Stimulated activated CD4-positive, alpha-beta T cell treated with anti-CD3 and anti-CD28 coated beads, Interleukin-12 subunit alpha, Interleukin-12 subunit beta, amount 100 ng/mL, for 24 hours (primary cell): Measurements from ENCODE around the gene UTP25.

Experiments
- DNase-seq, 2 experiments: peaks; one replicate each; pipeline ENCODE4 v3.0.0-alpha.2; 2020; ENCODE audit warnings: low read depth in 2 of 2

Gene UTP25

GRCh38 chr1:209805875-209806760, 21.7 kb upstream of the UTP25 start, which contains the start of gene IRF6:
Gene IRF6 (minus strand): TSS chr1:209806142. CDS start chr1:209801413, 4,729 bp downstream.
- DNase-seq: peak in 1 of 2 experiments; percentile 45

- DNase-seq: no peak
Measured at GRCh38 chr1:209807509-209807908, 20.3 kb upstream of the UTP25 start.

DNA sequence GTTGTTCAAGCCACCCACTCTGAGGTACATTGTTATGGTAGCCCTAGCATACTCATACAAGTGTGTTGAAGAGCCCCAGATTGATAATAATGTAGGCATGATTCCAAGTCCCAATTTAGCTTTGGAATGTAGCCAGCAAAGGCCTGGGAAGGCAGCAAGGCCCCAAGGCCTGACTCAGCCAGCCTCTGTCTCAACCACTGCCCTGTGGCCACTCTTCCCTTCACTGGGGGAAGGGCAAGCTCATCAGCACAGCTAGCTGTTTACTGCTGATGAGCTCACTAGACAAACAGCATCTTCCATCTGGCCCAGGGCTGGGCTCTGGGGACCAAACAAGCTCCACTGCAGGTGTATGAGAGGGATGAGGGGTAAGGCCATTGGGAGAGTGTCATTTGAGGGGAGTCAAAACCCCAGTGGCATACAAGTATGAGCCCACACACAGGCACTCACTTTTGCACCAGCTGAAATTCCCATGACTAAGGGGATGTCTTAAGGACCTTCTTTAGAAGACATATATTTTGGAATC, 19.7 kb upstream of the UTP25 start:
- no peak for DNase-seq

GRCh38 chr1:209809611-209810010, 18.2 kb upstream of the UTP25 start:
- no peak for DNase-seq

GRCh38 chr1:209810783-209811182, 17.0 kb upstream of the UTP25 start:
- no peak for DNase-seq

GRCh38 chr1:209813902-209814301, 13.9 kb upstream of the UTP25 start:
- DNase-seq: no peak

GRCh38 chr1:209815490-209815889, 12.3 kb upstream of the UTP25 start:
- DNase-seq: no peak

DNA sequence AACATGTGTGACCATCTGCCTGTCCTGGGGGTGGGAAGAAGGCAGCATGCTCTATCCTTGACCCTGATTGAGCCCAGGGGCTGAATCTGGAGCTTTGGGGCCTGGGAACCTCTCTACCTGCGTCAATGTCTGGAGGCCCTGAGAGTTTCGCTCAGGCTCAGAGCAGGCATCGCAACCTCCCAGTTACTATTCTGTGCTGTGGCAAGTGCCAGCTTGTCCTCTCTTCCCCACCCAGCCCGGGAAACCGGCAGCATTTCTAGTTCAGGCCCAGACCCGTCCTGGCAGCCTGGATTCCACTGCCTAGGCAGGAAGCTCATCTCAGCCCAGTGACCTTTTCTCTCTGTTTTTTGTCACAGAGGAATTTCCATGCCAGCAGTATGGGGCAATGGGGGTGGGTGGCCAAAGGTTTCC, 11.8 kb upstream of the UTP25 start:
- DNase-seq: no peak

DNA sequence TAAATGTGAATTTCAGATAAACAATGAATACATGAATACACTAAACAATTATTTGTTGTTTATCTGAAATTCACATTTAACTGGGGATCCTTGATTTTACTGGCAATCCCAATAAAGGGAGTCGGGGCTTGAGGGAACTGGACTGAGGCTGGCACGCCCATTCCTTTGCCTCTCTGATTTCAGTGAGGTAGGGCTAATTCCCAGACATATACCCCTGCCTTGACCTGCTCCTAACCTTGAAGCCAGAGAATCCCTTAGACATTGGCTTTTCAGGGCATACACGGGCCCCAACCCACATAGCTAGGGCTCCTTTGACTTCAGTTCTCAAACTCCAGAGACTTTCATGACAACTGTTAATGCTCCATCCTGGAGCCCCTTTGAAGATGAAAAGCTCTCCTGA, 10.8 kb upstream of the UTP25 start:
- DNase-seq: no peak

DNA sequence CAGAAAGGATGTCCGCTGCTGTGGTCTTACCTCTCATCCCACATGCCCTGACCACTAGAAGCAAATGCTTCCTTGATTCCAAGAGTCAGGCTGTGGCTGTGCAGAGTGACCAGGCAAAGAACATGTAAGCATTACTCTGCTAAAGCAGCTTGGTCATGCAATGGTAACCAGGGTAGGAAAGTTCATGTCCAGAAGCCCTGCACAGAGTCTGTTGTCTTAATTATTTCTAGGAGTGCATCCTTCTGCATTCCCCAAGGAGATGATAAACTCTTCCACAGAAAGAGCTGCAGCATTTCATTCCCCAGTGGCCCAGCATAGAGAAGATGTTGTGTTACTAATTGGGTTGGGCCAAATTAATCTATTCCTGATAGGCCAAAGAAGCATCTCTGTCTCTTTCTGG, 10.1 kb upstream of the UTP25 start:
- DNase-seq: no peak

DNA sequence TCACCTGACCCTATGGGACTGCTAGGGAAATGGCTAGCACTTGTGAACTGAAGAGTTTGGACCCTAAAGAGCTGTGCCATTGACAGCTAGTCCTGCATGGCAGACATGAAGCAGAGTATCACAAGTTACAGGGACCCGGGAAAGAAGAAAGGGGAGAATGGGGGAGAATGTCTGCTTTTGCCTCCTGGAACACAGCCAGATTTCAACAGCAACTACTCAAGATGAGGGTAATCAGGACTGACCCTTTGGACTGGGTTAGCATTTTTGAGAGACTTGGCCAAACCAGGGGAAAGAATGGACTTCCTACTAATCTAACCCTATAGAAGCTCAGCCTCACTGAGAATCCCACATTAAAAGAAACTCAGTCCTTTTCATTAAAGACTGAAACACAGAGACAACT, 8.7 kb upstream of the UTP25 start:
- DNase-seq: no peak

GRCh38 chr1:209820986-209821385, 6.8 kb upstream of the UTP25 start:
- DNase-seq: no peak

DNA sequence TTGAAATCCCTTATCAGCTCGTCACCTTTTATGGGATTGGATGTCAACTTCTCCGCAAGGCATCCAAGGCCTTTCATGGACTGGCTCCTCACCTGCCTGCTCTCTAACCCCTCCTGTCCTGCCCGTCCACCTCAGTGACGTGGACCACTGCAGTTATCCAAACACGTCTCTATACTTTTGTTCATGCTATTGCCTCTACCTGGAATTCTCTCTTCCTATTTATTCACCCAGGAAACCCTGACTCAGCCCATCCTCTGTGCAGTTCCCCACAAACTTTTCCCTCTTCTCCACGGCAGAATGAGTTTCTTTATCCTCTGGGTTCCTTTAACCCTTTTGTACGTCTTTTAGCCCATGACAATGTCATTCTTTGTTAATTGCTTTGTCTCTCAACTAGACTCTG, 5.1 kb upstream of the UTP25 start:
- DNase-seq: no peak

DNA sequence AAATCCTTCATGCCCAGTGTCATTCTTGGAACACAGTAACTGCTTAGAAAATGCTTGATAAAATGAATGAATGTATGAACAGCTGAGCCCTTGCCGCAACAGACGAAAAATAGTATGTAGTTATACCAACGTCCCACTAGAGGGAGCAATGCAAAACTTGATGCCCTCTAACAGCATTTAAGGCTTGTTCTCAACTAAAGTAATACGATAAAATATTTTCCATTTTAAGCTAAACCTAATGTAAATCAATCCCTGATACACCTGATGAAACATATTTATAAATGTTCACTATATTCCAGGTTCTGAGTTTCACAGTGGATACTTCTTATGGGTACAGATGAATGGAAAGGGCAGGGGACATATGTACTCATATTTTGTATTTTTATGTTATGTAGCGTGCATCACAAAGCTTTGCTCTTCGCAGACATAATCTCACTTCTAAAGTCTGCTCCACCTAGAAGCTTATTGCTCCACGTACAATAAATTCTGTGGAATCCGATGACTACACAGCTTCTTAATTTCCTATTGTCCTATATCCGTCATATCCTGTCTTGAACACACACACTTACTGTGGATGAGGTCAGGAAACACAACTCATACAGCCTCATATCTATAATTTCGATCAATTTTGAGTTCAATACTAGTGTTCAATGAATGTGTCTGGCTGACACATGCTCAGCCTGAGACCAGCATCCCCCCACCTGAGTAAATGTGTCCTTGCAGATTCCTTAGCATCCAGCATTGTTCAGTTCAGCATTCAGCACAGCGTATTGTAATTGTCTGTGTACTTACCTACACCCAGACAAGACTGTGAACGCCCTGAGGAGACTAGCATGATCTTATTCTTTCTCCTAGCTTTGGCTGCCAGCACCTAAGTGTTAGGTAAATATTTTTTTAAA, 4.4 kb upstream of the UTP25 start:
- DNase-seq: no peak

DNA sequence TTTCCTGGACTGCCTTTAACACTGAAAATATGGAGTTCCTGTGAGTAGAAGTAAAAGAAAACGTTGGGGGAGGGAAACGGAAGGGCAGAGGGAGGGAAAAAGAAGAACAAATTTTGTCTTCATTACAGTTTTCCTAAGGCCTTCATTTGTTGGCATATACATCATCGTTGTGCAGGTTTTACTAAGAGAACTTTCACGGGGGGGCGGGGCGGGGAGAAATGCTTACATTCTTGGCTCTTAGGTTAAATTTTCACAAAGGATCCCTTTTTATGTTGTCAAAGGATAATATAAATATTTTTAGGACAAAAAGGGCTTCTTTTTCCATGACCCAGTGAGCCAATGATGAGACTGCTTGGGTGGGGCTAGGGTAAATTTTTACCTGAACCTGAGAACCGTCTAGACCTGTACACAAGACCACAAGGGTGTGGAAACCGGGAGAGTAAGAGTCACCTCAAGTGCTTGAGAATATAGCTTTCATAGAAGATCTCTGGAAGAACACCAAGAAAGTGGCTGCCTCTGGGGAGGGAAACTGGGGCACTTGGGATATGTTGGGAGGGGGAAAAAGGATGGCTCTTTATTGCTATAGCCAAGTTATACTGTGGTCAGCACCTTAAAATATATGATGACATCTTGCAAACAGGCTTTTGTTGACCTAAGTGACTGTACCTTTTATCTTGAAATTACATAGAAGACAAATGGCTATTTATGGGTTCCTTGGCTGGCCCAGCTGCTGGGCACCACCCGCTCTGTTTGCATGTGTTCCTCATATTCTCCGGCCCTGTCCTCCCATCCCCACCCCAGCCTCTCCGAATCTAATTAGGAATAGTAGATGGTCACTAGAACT, 2.0 kb upstream of the UTP25 start:
- no peak for DNase-seq

- no peak for DNase-seq
Measured at GRCh38 chr1:209829716-209830115, 1.9 kb downstream of the UTP25 start.

DNA sequence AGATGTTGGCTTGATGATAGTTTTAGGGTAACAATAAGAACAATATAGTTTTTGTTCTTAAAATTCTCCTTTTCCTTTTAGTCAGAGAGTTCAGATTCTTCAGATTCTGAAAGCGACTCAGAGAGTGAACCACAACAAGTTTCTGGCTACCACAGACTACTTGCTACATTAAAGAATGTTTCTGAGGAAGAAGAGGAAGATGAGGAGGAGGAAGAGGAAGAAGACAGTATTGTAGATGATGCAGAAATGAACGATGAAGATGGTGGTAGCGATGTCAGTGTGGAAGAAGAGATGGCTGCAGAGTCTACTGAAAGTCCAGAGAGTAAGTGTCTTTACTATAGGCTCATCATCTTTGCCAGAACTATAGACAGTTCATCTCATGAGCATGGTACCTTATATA, 3.0 kb downstream of the UTP25 start:
- DNase-seq: no peak

- DNase-seq: no peak
Measured at GRCh38 chr1:209831615-209832014, 3.8 kb downstream of the UTP25 start.

GRCh38 chr1:209835782-209836298, 8.1 kb downstream of the UTP25 start:
- DNase-seq: peak in 1 of 2 experiments; percentile 32

DNA sequence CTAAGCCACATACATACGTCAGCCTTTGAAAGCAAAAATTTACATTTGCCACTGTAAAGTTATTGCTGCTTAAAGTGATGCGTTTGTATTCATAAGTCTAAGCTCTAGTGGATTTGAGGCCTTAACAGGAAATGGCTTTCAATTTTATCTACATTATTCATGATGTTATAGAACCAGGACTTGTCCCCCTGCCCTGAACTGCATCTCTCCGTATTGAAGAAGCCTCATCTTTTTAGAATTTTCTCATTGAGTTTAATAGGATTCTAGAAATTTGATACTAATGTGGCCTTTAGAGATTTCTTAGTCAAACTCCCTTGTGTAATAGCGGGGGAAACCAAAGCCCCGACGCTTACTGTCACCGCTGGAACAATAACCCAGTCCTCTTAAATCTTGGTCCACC, 9.9 kb downstream of the UTP25 start:
- DNase-seq: no peak

- no peak for DNase-seq
Measured at GRCh38 chr1:209838537-209838936, 10.8 kb downstream of the UTP25 start.
